ENCODE measurements around the gene WASHC1.
A peak's percentile ranks its signal among the peaks of the same experiment; 100 is the strongest.
"Not testable (repeated sequence)": the region's sequence is repeated elsewhere in the genome, so short reads cannot be mapped to it uniquely, and the experiment has no call there.

WASHC1 gene, protein sequence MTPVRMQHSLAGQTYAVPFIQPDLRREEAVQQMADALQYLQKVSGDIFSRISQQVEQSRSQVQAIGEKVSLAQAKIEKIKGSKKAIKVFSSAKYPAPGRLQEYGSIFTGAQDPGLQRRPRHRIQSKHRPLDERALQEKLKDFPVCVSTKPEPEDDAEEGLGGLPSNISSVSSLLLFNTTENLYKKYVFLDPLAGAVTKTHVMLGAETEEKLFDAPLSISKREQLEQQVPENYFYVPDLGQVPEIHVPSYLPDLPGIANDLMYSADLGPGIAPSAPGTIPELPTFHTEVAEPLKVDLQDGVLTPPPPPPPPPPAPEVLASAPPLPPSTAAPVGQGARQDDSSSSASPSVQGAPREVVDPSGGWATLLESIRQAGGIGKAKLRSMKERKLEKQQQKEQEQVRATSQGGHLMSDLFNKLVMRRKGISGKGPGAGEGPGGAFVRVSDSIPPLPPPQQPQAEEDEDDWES

GRCh38 chr9:29356-29755 lies at the start of gene WASHC1:
WASHC1 (minus strand) TSS chr9:29456; CDS start chr9:24999, 4,457 bp downstream.
- in situ Hi-C loops (cut with MboI; ENCODE audit: low sequenced_read_pairs, unreplicated experiment); DNase-seq (ENCODE audit: low spot score): not testable (repeated sequence)

GRCh38 chr9:78333-78732 lies 49.1 kb upstream of the WASHC1 start:
- DNase-seq (ENCODE audit: low spot score); in situ Hi-C loops (cut with MboI; ENCODE audit: low sequenced_read_pairs, unreplicated experiment): not testable (repeated sequence)

- DNase-seq (ENCODE audit: low spot score); in situ Hi-C loops (cut with MboI; ENCODE audit: low sequenced_read_pairs, unreplicated experiment): not testable (repeated sequence)
These were observed 47.1 kb upstream of the WASHC1 start for GRCh38 chr9:76389-76788.

- DNase-seq (ENCODE audit: low spot score); in situ Hi-C loops (cut with MboI; ENCODE audit: low sequenced_read_pairs, unreplicated experiment): not testable (repeated sequence)
These were observed 44.8 kb upstream of the WASHC1 start for GRCh38 chr9:73900-74525.

- peak; percentile 18 for DNase-seq (ENCODE audit: low spot score)
- in situ Hi-C loops (cut with MboI; ENCODE audit: low sequenced_read_pairs, unreplicated experiment) = not testable (repeated sequence)
These were observed 44.0 kb upstream of the WASHC1 start for GRCh38 chr9:73076-73899.

DNA sequence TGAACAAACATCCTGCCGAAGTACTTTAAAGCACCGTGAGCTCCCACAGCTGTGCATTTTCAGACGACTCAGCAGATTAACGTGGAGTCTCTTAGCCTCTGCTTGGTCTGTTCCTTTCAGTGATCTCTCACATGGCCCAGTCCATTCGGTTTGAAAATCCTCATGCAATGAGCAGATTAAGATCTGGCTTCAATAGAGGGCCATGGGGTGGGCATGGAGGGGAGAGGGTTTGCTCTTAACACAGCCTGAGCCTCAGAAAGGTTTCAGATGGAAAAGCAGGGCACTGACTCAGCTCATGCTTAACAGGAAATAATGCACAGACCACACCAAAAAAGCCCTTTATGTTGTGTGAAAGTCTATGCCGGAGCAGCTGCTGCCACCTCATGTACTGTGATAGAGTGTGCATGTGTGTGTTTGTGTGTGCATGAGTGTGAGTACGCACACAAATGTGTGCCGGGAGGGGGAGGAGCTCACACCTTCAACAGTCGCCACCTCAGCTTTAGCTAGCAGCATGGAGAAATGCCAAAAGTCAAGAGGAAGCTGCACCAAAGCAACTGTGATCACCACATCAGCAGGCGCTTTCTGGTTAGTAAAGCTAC lies 33.9 kb upstream of the WASHC1 start:
- in situ Hi-C loops (cut with MboI; ENCODE audit: low sequenced_read_pairs, unreplicated experiment); DNase-seq (ENCODE audit: low spot score): not testable (repeated sequence)

GRCh38 chr9:52678-53077 lies 23.4 kb upstream of the WASHC1 start:
- DNase-seq (ENCODE audit: low spot score); in situ Hi-C loops (cut with MboI; ENCODE audit: low sequenced_read_pairs, unreplicated experiment): not testable (repeated sequence)

DNA sequence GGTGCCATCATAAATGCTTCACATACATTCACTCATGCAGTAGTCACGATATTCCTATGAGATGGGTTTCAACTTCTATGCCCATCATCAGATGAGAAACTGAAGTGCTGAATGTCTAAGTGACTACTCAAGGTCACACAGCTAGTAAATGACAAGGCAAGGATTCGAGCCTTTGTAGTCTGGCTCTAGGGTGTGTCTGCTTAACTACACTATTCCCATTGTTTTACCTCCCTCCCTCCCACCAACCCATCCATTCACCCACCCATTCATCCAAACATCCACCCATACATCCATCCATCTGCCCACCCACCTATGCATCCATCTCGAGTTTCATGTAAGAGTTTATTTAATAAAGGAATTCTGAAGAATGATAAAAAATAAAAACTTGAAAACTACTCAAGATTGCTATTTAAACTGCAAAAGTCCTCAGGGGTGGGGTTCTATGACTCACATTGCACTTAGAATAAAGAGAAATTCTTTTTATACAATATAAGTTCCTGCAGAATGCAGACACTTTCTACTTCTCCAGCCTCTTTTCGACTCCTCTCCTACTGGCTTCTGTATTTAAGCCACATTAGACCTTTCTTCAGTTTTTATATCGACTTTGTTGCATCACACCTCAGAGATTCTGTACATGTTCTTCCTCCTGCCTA lies 19.1 kb upstream of the WASHC1 start:
- DNase-seq (ENCODE audit: low spot score); in situ Hi-C loops (cut with MboI; ENCODE audit: low sequenced_read_pairs, unreplicated experiment): not testable (repeated sequence)

DNA sequence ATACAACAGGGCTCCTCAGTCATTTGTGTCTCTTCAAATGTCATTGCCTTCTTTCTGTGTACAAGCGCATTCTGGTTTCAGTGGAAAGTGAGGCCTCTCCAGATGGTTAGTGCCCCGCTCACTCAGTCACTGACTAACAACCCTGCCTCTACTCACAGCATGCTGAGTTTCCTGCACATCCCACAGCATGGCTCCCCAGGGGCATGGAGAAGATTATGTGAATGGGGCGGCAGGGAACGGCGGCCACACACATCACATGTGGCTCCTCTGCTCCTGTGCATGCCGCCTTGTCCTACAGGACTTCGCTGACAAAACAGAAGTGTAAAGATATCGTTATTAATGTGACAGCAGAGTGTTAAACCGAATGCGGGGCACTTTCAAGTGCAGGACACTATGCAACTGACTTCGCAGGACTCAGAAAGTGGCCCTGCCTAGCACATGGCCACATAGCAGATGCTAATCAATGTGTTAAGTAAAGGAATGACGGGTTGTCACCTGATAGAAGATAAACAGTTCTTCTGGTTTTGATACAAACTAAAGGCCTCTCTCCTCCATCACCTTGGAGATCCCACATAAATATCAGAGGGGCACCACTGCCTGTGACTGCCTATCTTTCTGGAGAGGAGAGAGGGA lies 17.5 kb upstream of the WASHC1 start:
- DNase-seq (ENCODE audit: low spot score); in situ Hi-C loops (cut with MboI; ENCODE audit: low sequenced_read_pairs, unreplicated experiment): not testable (repeated sequence)

DNA sequence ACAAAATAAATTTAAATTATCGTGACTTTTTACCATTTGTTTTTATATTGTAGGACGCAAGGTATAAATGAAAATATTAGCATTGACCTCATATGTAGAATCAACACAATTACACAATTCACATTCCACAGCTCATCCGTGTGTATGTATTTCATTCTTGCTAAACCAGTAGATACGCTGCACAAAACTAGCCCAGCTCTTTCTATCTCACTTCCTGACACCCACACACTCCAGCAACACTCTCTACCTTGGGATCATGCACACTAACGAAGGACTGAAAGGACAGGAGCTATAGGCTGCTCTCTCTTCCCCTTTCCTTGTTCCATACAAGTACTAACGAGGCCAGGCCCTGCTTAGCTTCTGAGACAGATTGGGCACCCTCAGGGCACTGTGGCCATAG lies 16.9 kb upstream of the WASHC1 start:
- DNase-seq (ENCODE audit: low spot score); in situ Hi-C loops (cut with MboI; ENCODE audit: low sequenced_read_pairs, unreplicated experiment): not testable (repeated sequence)

DNA sequence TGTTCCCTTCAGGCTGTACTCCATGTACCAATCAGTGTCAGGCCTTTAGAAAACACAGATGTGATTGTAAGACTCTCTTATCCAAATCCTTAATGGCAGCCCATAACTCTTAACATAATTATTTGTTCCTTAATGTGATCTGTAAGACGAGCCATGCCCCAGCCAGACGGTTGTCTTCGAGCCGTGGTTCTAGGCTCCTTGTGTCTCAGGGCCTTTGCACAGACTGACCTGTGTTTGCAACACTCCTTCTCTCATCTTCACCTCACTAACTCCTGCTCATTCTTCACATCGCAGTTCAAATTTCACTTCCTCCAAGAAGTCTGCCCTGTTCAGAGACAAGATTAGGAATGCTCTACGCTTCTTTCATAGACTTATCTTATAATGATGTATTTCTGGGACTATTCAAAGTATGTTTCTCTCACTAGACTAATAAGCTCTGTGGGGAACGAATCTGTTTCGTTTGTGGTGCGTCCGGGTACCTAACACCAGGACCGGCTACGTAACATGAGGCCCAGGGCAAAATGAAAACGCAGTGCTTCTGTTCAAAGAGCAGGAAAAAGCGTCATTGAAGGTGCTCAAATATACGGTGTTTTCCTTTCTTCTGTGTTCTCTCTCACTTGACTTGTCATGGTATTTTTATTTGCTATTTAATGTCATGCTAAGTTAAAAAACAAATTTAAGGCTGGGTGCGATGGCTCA lies 16.1 kb upstream of the WASHC1 start:
- in situ Hi-C loops (cut with MboI; ENCODE audit: low sequenced_read_pairs, unreplicated experiment); DNase-seq (ENCODE audit: low spot score): not testable (repeated sequence)

- in situ Hi-C loops (cut with MboI; ENCODE audit: low sequenced_read_pairs, unreplicated experiment); DNase-seq (ENCODE audit: low spot score): not testable (repeated sequence)
These were observed 15.2 kb upstream of the WASHC1 start for GRCh38 chr9:44416-44815.

- in situ Hi-C loops (cut with MboI; ENCODE audit: low sequenced_read_pairs, unreplicated experiment); DNase-seq (ENCODE audit: low spot score): not testable (repeated sequence)
These were observed 14.4 kb upstream of the WASHC1 start for GRCh38 chr9:43636-44035.

DNA sequence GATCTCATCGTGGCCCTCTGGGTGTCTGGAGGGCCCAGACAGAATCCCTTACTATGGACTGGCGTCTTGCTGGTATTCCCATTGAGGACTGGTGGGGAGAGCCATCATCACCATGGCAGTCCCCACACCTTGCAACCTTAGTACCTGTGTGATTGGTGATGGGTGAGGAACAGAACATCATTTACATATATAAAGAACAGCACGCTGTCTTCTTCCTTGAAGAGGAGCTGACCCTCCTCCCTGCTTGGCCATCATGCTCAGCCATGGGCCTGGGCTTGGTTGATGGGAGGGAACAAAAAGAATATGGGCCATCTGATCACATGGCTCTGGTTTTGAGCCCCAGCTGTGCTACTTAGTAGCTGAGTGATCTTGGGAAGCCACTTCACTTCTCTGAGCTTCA lies 13.9 kb upstream of the WASHC1 start:
- in situ Hi-C loops (cut with MboI; ENCODE audit: low sequenced_read_pairs, unreplicated experiment); DNase-seq (ENCODE audit: low spot score): not testable (repeated sequence)

- in situ Hi-C loops (cut with MboI; ENCODE audit: low sequenced_read_pairs, unreplicated experiment); DNase-seq (ENCODE audit: low spot score): not testable (repeated sequence)
These were observed 12.6 kb upstream of the WASHC1 start for GRCh38 chr9:41819-42218.

- DNase-seq (ENCODE audit: low spot score); in situ Hi-C loops (cut with MboI; ENCODE audit: low sequenced_read_pairs, unreplicated experiment): not testable (repeated sequence)
These were observed 12.0 kb upstream of the WASHC1 start for GRCh38 chr9:41261-41676.

GRCh38 chr9:32308-32707 lies 3.1 kb upstream of the WASHC1 start:
- in situ Hi-C loops (cut with MboI; ENCODE audit: low sequenced_read_pairs, unreplicated experiment); DNase-seq (ENCODE audit: low spot score): not testable (repeated sequence)
